GM12878 (cell line): ENCODE measurements around the gene MYRF. TPM values are rescaled to one million over a fixed set of nuclear protein-coding genes. Genes with fewer than 3 reads are reported as not detected.

Source experiments
- ATAC-seq: fragments of 200-7000 bp; cut with Tn5 transposase; 3 replicates; pipeline ENCODE4 v1.9.1; 2020; ENCODE audit warnings: mild to moderate bottlenecking, moderate library complexity
- BruUV-seq: library from RNA; stranded (reverse); fragments of 400-500 nt; replicated peaks from 2 replicates; lab custom pipeline; 2021; lab: Mats Ljungman, UMichigan
- CTCF ChIA-PET: fragments of 300-600 bp; sonication (Branson Sonifier 250); formaldehyde crosslinking; extraction: SDS; loops from one replicate; lab custom pipeline; 2021; ENCODE audit warnings: inconsistent platforms; lab: Yijun Ruan, JAX
- POLR2A ChIA-PET: fragments of 350-600 bp; formaldehyde crosslinking; extraction: SDS; loops from one replicate; lab custom pipeline; 2021; ENCODE audit warnings: inconsistent platforms; lab: Charles Lee
- RAD21 ChIA-PET: fragments of 300-600 bp; sonication (Branson Sonifier 250); formaldehyde crosslinking; loops from one replicate; lab custom pipeline; 2023; ENCODE audit warnings: antibody characterized with exemption; ENCODE audit not compliant: unreplicated experiment; lab: Charles Lee
- SMC1A ChIA-PET: fragments of 300-600 bp; sonication (Branson Sonifier 250); formaldehyde crosslinking; loops from one replicate; lab custom pipeline; 2023; ENCODE audit not compliant: unreplicated experiment, uncharacterized antibody; lab: Charles Lee
- DNase-seq: peaks from one replicate; pipeline ENCODE4 v3.0.0-alpha.2; 2011; ENCODE audit warnings: low read depth, low spot score
- FAIRE-seq: peaks from 3 replicates; lab custom pipeline; 2011; peaks lifted over from hg19 to GRCh38; lab: Jason Lieb, UNC
- H2AFZ ChIP-seq: 2 replicates; pipeline ENCODE4 v1.6.0; 2011; ENCODE audit warnings: low read depth, low read length, control low read depth; ENCODE audit not compliant: control insufficient read depth
- H3K27ac ChIP-seq: 2 replicates; pipeline ENCODE4 v1.5.1; 2011; ENCODE audit warnings: control low read depth; ENCODE audit not compliant: control insufficient read depth, insufficient read depth
- H3K27me3 ChIP-seq, 2 experiments: replicated peaks in 1 of 2; 2 replicates each; pipeline versions ENCODE4 v1.6.0 to v1.6.1; 2011; ENCODE audit warnings: low read length in 1 of 2; ENCODE audit not compliant: control insufficient read depth in 2 of 2, insufficient read depth in 2 of 2
- H3K36me3 ChIP-seq, 2 experiments: 2 replicates each; pipeline ENCODE4 v1.5.1; 2011; ENCODE audit warnings: low read length in 1 of 2; ENCODE audit not compliant: control insufficient read depth in 2 of 2, insufficient read depth in 2 of 2
- H3K4me1 ChIP-seq: 2 replicates; pipeline ENCODE4 v1.6.1; 2011; ENCODE audit warnings: mild to moderate bottlenecking, low read length, moderate library complexity, mixed read lengths; ENCODE audit not compliant: control insufficient read depth, insufficient read depth
- H3K4me2 ChIP-seq: 2 replicates; pipeline ENCODE4 v1.6.0; 2011; ENCODE audit warnings: control low read depth; ENCODE audit not compliant: control insufficient read depth, insufficient read depth
- H3K4me3 ChIP-seq: fragments of 200-600 bp; sonication (generic); 2 replicates; pipeline ENCODE4 v1.5.1; 2016
- H3K79me2 ChIP-seq: 2 replicates; pipeline ENCODE4 v1.6.0; 2011; ENCODE audit warnings: low read length; ENCODE audit not compliant: control insufficient read depth, insufficient read depth
- H3K9ac ChIP-seq: 2 replicates; pipeline ENCODE4 v1.8.0; 2011; ENCODE audit warnings: low read length, control low read depth, mixed read lengths; ENCODE audit not compliant: control insufficient read depth, insufficient read depth
- H3K9me3 ChIP-seq: replicated peaks from 3 replicates; pipeline ENCODE4 v1.5.1; 2011; ENCODE audit warnings: mild to moderate bottlenecking, low read length; ENCODE audit not compliant: control insufficient read depth, insufficient read depth
- H4K20me1 ChIP-seq: 2 replicates; pipeline ENCODE4 v1.6.0; 2011; ENCODE audit not compliant: control insufficient read depth, insufficient read depth
- ATF7 ChIP-seq: fragments of 450-650 bp; IDR thresholded peaks from 2 replicates; pipeline ENCODE4 v1.6.1; 2016; ENCODE audit warnings: low read depth, mild to moderate bottlenecking
- JUND ChIP-seq: IDR thresholded peaks from 2 replicates; pipeline ENCODE4 v1.6.1; 2012; ENCODE audit warnings: low read depth, mild to moderate bottlenecking, low read length, improper control_type of control experiment, moderate library complexity
- KDM1A ChIP-seq: fragments of 200-600 bp; sonication (generic); IDR thresholded peaks from 2 replicates; pipeline ENCODE4 v1.6.1; 2016; ENCODE audit warnings: borderline replicate concordance
- POLR2AphosphoS5 ChIP-seq: IDR thresholded peaks from 2 replicates; pipeline ENCODE4 v1.6.1; 2011; ENCODE audit warnings: mild to moderate bottlenecking, low read length, inconsistent platforms
- SMARCA5 ChIP-seq: fragments of 450-650 bp; IDR thresholded peaks from 2 replicates; pipeline ENCODE4 v1.6.1; 2017; ENCODE audit warnings: mild to moderate bottlenecking
- ZNF207 ChIP-seq: fragments of 450-650 bp; IDR thresholded peaks from 2 replicates; pipeline ENCODE4 v1.6.1; 2014; ENCODE audit warnings: antibody characterized with exemption, mild to moderate bottlenecking, borderline replicate concordance
- WGBS: methylation state at CpG from one replicate; pipeline ENCODE4 v1.1.6; 2016; ENCODE audit warnings: low lambda C conversion rate; ENCODE audit not compliant: insufficient replicate concordance, insufficient coverage; ENCODE audit errors: missing lambda C conversion rate; 5-methylcytosine and 5-hydroxymethylcytosine counted together
- in situ Hi-C: fragments of 300-500 bp; cut with MboI; formaldehyde crosslinking; loops from 9 replicates; pipeline ENCODE4 v1.14.3; 2018; ENCODE audit warnings: mixed read lengths
- intact Hi-C: fragments of 100-400 bp; cut with micrococcal nuclease; formaldehyde crosslinking; loops from one replicate; pipeline ENCODE4 v1.14.2; 2022; ENCODE audit not compliant: unreplicated experiment
- polyA plus RNA-seq, 11 experiments: library from polyadenylated mRNA; depleted of rRNA in 4 of 11; unstranded in 6 of 11; stranded (reverse) in 5 of 11; fragments of >200 nt; fragmentation: Nextera tagmentation in 4 of 11; fragmentation: Illumina TruSeq in 1 of 11; extraction: Ambion mirVana in 4 of 11; extraction: Trizol in 1 of 11; gene quantifications; 1 replicate in 1 of 11; 2 replicates in 10 of 11; pipeline versions ENCODE4 v1.2.1 to v1.2.3, GENCODE V29; 2011 to 2016; ENCODE audit warnings: inconsistent platforms in 2 of 11, missing spikeins in 2 of 11, low read depth in 1 of 11
- total RNA-seq, 4 experiments: library from RNA; depleted of rRNA in 3 of 4; stranded (reverse); fragments of >200 nt in 3 of 4; fragmentation: Illumina TruSeq in 1 of 4; extraction: Trizol in 1 of 4; gene quantifications; 2 replicates each; pipeline versions ENCODE4 v1.2.1 to v1.2.3, GENCODE V29; 2013 to 2021
- TF ChIP-seq, protein P1 (sequence below): IDR thresholded peaks from 2 replicates; pipeline ENCODE4 v1.6.1; 2012; ENCODE audit warnings: improper control_type of control experiment, low read depth, low read length; ENCODE audit not compliant: insufficient replicate concordance
- TF ChIP-seq, protein P2 (sequence below): fragments of 450-650 bp; formaldehyde crosslinking; IDR thresholded peaks from 2 replicates; pipeline ENCODE4 v1.5.0; 2022; ENCODE audit warnings: mild to moderate bottlenecking, missing genetic modification characterization

The MYRF gene
- total and polyA plus RNA-seq, 10 of the 15 experiments (the other 5 are each of a cell fraction or from before 2014, with no cell fraction given) = 0.27 to 15.6 (median 0.89) TPM

DNA sequence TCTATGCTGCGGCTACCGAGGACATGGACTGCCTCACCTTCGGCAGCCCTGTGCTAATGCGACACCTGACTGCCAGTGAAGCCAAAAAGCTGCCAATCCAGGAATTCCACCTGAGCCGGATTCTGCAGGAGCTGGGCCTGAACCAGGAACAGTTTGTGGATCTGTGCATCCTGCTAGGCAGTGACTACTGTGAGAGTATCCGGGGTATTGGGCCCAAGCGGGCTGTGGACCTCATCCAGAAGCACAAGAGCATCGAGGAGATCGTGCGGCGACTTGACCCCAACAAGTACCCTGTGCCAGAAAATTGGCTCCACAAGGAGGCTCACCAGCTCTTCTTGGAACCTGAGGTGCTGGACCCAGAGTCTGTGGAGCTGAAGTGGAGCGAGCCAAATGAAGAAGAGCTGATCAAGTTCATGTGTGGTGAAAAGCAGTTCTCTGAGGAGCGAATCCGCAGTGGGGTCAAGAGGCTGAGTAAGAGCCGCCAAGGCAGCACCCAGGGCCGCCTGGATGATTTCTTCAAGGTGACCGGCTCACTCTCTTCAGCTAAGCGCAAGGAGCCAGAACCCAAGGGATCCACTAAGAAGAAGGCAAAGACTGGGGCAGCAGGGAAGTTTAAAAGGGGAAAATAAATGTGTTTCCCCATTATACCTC lies 43.6 kb downstream of the MYRF start:
- Histone ChIP-seq H3K79me2 (peaks cover 76% of the 10 kb centered on the region), H3K4me3 (no peak overlapping the region), H4K20me1 (no peaks in the 10 kb centered on the region), H3K4me1 (no peaks in the 10 kb centered on the region; the same call in 1 of the 2 replicates), H3K9ac (no peak overlapping the region), H3K27me3 (no peaks in the 10 kb centered on the region), H3K27ac (no peak overlapping the region), H2AFZ (no peak overlapping the region), H3K36me3 (peaks cover 7 to 9% of the 10 kb centered on the region in 2 experiments; a peak in 3 of 4 replicates), H3K4me2 (no peak overlapping the region), H3K9me3 (no peaks in the 10 kb centered on the region)
- DNase-seq = no peak
- ChIA-PET POLR2A (interaction anchor here (2.1 to 7.0 kb wide), 3 partner anchors 20 to 39 kb away, joined by 21 to 77 read pairs (median 22); partner anchors contain the start of genes FADS1 and FADS2), CTCF (interaction anchor here (1.0 to 12.7 kb wide), 19 partner anchors 8 to 316 kb away, joined by 3 to 188 read pairs (median 39); partner anchors contain the start of genes BEST1, FADS1 and FADS2), SMC1A (interaction anchor here (1.2 to 6.0 kb wide), 15 partner anchors 9 to 313 kb away, joined by 3 to 86 read pairs (median 15); partner anchors contain the start of genes BEST1 and FADS2), RAD21 (interaction anchor here (0.9 to 6.2 kb wide), 13 partner anchors 8 to 317 kb away, joined by 3 to 96 read pairs (median 9); partner anchors contain the start of genes BEST1 and FADS2)
- intact Hi-C loops = loop anchor here (5.0 kb wide), 4 partner anchors 76 to 311 kb away; partner anchors contain the start of gene FTH1
- FAIRE-seq = no peak
- WGBS = 97% methylated on average over 18 of the region's 18 CpGs
- in situ Hi-C loops = loop anchor here (5.0 kb wide), 2 partner anchors 101 to 311 kb away; no protein-coding TSS in a partner anchor
- TF ChIP-seq ATF7 = no peak
- TF ChIP-seq, protein P1, sequence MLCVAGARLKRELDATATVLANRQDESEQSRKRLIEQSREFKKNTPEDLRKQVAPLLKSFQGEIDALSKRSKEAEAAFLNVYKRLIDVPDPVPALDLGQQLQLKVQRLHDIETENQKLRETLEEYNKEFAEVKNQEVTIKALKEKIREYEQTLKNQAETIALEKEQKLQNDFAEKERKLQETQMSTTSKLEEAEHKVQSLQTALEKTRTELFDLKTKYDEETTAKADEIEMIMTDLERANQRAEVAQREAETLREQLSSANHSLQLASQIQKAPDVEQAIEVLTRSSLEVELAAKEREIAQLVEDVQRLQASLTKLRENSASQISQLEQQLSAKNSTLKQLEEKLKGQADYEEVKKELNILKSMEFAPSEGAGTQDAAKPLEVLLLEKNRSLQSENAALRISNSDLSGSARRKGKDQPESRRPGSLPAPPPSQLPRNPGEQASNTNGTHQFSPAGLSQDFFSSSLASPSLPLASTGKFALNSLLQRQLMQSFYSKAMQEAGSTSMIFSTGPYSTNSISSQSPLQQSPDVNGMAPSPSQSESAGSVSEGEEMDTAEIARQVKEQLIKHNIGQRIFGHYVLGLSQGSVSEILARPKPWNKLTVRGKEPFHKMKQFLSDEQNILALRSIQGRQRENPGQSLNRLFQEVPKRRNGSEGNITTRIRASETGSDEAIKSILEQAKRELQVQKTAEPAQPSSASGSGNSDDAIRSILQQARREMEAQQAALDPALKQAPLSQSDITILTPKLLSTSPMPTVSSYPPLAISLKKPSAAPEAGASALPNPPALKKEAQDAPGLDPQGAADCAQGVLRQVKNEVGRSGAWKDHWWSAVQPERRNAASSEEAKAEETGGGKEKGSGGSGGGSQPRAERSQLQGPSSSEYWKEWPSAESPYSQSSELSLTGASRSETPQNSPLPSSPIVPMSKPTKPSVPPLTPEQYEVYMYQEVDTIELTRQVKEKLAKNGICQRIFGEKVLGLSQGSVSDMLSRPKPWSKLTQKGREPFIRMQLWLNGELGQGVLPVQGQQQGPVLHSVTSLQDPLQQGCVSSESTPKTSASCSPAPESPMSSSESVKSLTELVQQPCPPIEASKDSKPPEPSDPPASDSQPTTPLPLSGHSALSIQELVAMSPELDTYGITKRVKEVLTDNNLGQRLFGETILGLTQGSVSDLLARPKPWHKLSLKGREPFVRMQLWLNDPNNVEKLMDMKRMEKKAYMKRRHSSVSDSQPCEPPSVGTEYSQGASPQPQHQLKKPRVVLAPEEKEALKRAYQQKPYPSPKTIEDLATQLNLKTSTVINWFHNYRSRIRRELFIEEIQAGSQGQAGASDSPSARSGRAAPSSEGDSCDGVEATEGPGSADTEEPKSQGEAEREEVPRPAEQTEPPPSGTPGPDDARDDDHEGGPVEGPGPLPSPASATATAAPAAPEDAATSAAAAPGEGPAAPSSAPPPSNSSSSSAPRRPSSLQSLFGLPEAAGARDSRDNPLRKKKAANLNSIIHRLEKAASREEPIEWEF = no peak
- TF ChIP-seq KDM1A = no peak
- no peak for TF ChIP-seq SMARCA5
- TF ChIP-seq POLR2AphosphoS5 = no peak
- TF ChIP-seq, protein P2, sequence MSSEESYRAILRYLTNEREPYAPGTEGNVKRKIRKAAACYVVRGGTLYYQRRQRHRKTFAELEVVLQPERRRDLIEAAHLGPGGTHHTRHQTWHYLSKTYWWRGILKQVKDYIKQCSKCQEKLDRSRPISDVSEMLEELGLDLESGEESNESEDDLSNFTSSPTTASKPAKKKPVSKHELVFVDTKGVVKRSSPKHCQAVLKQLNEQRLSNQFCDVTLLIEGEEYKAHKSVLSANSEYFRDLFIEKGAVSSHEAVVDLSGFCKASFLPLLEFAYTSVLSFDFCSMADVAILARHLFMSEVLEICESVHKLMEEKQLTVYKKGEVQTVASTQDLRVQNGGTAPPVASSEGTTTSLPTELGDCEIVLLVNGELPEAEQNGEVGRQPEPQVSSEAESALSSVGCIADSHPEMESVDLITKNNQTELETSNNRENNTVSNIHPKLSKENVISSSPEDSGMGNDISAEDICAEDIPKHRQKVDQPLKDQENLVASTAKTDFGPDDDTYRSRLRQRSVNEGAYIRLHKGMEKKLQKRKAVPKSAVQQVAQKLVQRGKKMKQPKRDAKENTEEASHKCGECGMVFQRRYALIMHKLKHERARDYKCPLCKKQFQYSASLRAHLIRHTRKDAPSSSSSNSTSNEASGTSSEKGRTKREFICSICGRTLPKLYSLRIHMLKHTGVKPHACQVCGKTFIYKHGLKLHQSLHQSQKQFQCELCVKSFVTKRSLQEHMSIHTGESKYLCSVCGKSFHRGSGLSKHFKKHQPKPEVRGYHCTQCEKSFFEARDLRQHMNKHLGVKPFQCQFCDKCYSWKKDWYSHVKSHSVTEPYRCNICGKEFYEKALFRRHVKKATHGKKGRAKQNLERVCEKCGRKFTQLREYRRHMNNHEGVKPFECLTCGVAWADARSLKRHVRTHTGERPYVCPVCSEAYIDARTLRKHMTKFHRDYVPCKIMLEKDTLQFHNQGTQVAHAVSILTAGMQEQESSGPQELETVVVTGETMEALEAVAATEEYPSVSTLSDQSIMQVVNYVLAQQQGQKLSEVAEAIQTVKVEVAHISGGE (CRISPR knock-in tag) = no peak
- no peak for TF ChIP-seq ZNF207
- no peak for TF ChIP-seq JUND
- no peak for ATAC-seq
- no TSS peak for BruUV-seq
